Skeletal muscle tissue (tissue), 4 donors: Measurements from ENCODE around the gene RNU1-1. TPM values are rescaled to one million over a fixed set of nuclear protein-coding genes. Genes with fewer than 3 reads are reported as not detected.
"Not testable (repeated sequence)": the region's sequence is repeated elsewhere in the genome, so short reads cannot be mapped to it uniquely, and the experiment has no call there.

Experiments used
- H3K27ac ChIP-seq: one replicate; pipeline ENCODE4 v1.7.0; 2013; ENCODE audit warnings: mild to moderate bottlenecking, low read depth, low read length, inconsistent platforms
- H3K27me3 ChIP-seq, 3 donors: one replicate each; pipeline ENCODE4 v1.7.0; 2013; ENCODE audit warnings: low read length in 3 of 3; ENCODE audit not compliant: control insufficient read depth in 3 of 3, insufficient read depth in 3 of 3
- H3K36me3 ChIP-seq, 3 donors: one replicate each; pipeline ENCODE4 v1.7.0; 2013; ENCODE audit warnings: low read length in 3 of 3; ENCODE audit not compliant: control insufficient read depth in 3 of 3, insufficient read depth in 3 of 3
- H3K4me1 ChIP-seq, 3 donors: one replicate each; pipeline ENCODE4 v1.7.0; 2013; ENCODE audit warnings: low read length in 3 of 3, mild to moderate bottlenecking in 3 of 3; ENCODE audit not compliant: control insufficient read depth in 3 of 3, insufficient read depth in 3 of 3
- H3K4me3 ChIP-seq, 3 donors: one replicate each; pipeline ENCODE4 v1.7.0; 2013; ENCODE audit warnings: low read length in 3 of 3
- H3K9ac ChIP-seq, 3 donors: one replicate each; pipeline ENCODE4 v1.7.0; 2013; ENCODE audit warnings: low read length in 3 of 3, mild to moderate bottlenecking in 3 of 3, moderate library complexity in 2 of 3, low read depth in 1 of 3
- H3K9me3 ChIP-seq, 3 donors: one replicate each; pipeline ENCODE4 v1.7.0; 2013; ENCODE audit warnings: low read length in 3 of 3; ENCODE audit not compliant: control insufficient read depth in 3 of 3
- total RNA-seq: library from RNA; depleted of rRNA; stranded (reverse); fragments of >200 nt; gene quantifications from one replicate; pipeline ENCODE4 v1.2.3, GENCODE V29; 2014
- donor health status: Osteomylitis.

Gene RNU1-1
- total RNA-seq, 1 donor from 2014 or later = under 0.01 TPM

DNA sequence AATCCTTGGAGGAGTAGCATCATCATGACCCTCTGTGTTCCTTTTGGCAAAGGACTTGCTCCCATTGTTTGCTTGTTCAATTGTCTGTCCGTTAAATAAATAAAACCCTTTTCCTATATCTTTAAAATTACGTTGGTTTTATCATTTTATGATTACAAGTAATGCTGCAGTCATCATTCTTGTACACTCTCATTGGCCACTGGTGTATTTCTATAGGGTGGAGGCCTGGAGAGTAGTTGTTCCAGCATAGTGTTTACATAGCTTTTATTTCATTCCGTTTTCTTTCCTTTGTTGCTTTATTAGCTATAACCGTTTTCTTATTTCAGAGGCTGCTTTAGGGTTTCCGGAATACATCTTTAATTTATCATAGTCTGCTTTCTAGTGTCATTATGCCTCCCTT lies 7.6 kb upstream of the RNU1-1 start:
- peaks cover 5 to 13% (median 8%) of the 10 kb centered on the region in 3 donors for H3K27me3 ChIP-seq
- H3K4me3 ChIP-seq, H3K4me1 ChIP-seq, H3K27ac ChIP-seq, H3K9ac ChIP-seq, H3K36me3 ChIP-seq, H3K9me3 ChIP-seq: not testable (repeated sequence)

DNA sequence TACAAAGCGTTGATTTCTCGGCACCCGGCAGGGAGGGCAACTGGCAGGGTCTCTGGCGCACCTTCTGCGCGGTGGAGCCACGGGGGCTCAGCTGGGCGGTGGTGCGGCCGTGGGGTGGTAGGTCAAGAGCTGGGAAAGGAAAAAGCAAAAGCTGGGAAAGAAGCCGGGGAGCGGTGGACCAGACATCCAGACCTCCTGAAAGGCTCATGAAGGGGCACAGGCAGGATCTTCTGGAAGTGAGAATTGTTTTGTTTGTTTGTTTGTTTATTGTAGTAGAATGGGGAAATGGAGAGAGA lies 7.2 kb upstream of the RNU1-1 start:
- Histone ChIP-seq H3K27me3 (peaks cover 5 to 13% (median 8%) of the 10 kb centered on the region in 3 donors), H3K9me3 (no peaks in the 10 kb centered on the region), H3K36me3 (no peaks in the 10 kb centered on the region), H3K4me1 (no peaks in the 10 kb centered on the region), H3K27ac (no peak overlapping the region), H3K4me3 (no peak overlapping the region), H3K9ac (no peak overlapping the region)

- not testable (repeated sequence) for H3K4me1 ChIP-seq, H3K9ac ChIP-seq, H3K36me3 ChIP-seq, H3K27ac ChIP-seq, H3K9me3 ChIP-seq
- Histone ChIP-seq H3K4me3 (peak overlapping the region in 1 of 3 donors; percentile 35), H3K27me3 (peaks cover 5 to 13% (median 8%) of the 10 kb centered on the region in 3 donors)
These were observed 6.6 kb upstream of the RNU1-1 start for GRCh38 chr1:16520435-16521287.

DNA sequence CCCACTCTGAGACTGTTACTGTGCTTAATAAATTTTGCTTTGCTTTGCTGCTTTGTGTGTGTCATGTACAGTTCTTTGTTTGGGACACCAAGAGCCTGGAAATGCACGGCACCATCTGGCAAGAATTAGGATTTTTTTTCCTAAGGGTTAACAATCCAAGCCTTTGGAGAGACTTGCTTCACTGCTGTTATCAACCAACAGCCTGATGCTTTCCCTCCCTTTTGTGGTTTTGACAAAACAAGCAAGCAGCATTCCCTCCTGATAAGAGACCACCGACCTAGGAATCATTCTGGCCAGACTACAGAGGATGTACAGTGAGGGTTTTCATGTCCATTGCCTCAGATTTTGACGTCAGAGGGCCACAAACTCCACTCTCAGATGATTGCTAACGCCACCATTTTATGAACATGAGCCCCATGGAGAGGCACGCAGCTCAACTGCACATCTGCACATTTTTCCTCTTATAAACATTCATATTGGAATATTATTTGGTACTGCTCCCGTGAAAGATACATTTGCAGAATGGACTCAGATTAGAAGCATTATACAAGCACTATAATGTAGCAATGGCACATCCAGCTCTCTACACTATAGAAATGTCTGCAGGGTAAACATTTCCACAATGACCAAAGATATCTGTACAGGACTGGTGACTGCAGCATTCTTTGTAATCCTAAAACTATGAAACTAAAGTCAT lies 5.3 kb upstream of the RNU1-1 start:
- H3K27ac ChIP-seq = not testable (repeated sequence)

DNA sequence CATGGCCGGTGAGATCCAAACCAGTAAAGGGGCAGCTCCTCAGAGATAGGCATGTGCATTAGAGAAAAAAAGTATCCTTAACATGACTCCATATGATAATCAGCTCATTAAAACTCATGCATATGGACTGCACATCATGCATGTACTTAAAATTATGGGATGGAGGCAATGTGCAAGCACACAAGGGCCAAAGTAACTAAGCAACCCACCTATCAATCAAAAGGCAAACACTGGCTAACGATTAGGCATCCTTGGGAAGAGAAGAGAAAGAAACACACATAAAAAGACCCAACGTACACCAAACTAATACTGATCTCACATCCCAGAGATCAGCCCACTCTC lies 4.8 kb upstream of the RNU1-1 start:
- H3K4me1 ChIP-seq, H3K9me3 ChIP-seq, H3K9ac ChIP-seq, H3K36me3 ChIP-seq, H3K27ac ChIP-seq, H3K4me3 ChIP-seq: not testable (repeated sequence)
- peaks cover 5 to 13% (median 8%) of the 10 kb centered on the region in 3 donors for H3K27me3 ChIP-seq

More for the DNA sequence above, 5.3 kb upstream of the RNU1-1 start:
- not testable (repeated sequence) for H3K9me3 ChIP-seq, H3K9ac ChIP-seq, H3K4me1 ChIP-seq, H3K36me3 ChIP-seq, H3K4me3 ChIP-seq
- peaks cover 5 to 13% (median 8%) of the 10 kb centered on the region in 3 donors for H3K27me3 ChIP-seq

- H3K4me1 ChIP-seq, H3K9ac ChIP-seq, H3K9me3 ChIP-seq, H3K4me3 ChIP-seq, H3K36me3 ChIP-seq, H3K27ac ChIP-seq: not testable (repeated sequence)
- peaks cover 5 to 13% (median 8%) of the 10 kb centered on the region in 3 donors for H3K27me3 ChIP-seq
These were observed 2.8 kb upstream of the RNU1-1 start for GRCh38 chr1:16516694-16517410.

DNA sequence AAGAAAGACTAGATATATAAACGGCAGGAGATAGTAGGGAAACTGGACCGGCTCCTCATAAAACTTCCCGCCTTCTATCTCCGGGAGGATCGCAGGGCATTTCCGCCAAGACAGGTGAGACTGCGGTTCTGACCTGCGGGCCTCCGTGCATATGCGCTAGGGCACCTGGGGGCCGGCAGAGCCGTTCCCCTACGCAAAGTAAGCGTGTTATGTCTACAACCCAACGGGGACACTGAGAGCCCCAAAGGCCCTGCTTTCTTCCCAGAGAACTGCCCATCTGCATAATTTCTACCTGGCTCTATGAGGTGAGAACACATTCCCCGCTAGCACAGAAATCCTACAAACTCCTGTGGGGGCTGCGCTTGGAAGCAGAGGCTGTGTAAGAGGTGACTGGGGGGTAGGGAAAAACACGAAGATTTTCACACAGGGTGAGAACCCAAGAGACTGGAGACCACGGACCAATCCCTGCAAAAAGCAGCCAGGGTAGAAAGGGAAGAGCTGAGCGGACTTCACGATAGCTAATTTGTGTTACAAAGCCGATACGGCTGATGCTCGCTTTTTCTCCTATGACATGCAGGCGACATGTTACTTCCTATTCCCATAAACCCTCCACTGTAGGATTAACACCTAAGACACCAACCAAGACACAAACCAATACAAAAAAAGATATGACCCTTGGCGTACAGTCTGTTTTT lies 526 bp downstream of the RNU1-1 start:
- peak overlapping the region in 1 of 3 donors; percentile 50 for H3K9ac ChIP-seq
- not testable (repeated sequence) for H3K9me3 ChIP-seq, H3K27me3 ChIP-seq, H3K36me3 ChIP-seq, H3K4me3 ChIP-seq, H3K4me1 ChIP-seq
- peak overlapping the region; percentile 54 for H3K27ac ChIP-seq

- not testable (repeated sequence) for H3K36me3 ChIP-seq, H3K9me3 ChIP-seq, H3K27ac ChIP-seq, H3K4me3 ChIP-seq, H3K9ac ChIP-seq, H3K4me1 ChIP-seq, H3K27me3 ChIP-seq
These were observed 1.3 kb downstream of the RNU1-1 start for GRCh38 chr1:16512624-16513411.

- H3K27me3 ChIP-seq, H3K4me3 ChIP-seq, H3K36me3 ChIP-seq, H3K27ac ChIP-seq, H3K9me3 ChIP-seq, H3K9ac ChIP-seq, H3K4me1 ChIP-seq: not testable (repeated sequence)
These were observed 2.2 kb downstream of the RNU1-1 start for GRCh38 chr1:16511926-16512325.
